ENCODE data around the gene SNRK.

Gene SNRK

GRCh38 chr3:43340403-43340802 lies 54.1 kb downstream of the SNRK start:
- no peak for DNase-seq (ENCODE audit: low read depth)
- TF ChIP-seq, protein P1, sequence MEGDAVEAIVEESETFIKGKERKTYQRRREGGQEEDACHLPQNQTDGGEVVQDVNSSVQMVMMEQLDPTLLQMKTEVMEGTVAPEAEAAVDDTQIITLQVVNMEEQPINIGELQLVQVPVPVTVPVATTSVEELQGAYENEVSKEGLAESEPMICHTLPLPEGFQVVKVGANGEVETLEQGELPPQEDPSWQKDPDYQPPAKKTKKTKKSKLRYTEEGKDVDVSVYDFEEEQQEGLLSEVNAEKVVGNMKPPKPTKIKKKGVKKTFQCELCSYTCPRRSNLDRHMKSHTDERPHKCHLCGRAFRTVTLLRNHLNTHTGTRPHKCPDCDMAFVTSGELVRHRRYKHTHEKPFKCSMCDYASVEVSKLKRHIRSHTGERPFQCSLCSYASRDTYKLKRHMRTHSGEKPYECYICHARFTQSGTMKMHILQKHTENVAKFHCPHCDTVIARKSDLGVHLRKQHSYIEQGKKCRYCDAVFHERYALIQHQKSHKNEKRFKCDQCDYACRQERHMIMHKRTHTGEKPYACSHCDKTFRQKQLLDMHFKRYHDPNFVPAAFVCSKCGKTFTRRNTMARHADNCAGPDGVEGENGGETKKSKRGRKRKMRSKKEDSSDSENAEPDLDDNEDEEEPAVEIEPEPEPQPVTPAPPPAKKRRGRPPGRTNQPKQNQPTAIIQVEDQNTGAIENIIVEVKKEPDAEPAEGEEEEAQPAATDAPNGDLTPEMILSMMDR (IDR thresholded peaks at IDR 0.05; ENCODE audit: insufficient read depth, low read depth, low read length, missing control alignments), result no peak
- H3K4me3 ChIP-seq (ENCODE audit: low read depth, low read length), result no peak overlapping the region

DNA sequence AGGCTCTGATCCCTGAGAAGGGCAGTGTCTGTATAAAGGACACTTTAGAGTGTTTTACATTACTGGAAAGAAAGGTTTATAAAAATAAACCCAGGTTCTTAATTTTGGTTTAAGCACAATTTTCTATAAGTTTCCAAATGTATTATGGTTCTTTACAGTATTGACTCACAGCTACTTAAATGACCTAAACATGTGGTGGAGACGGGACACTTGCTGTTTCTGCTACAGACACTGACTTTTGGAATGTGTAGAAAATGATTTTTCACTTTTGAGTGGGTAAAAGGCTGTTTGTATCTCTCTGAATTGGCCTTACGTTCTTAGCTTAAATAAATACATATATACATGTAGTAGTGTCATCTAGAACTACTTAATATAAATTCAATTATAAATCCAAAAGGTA lies 55.4 kb downstream of the SNRK start:
- DNase-seq (ENCODE audit: low read depth), result no peak
- TF ChIP-seq, protein P1 (IDR thresholded peaks at IDR 0.05; ENCODE audit: insufficient read depth, low read depth, low read length, missing control alignments), result no peak
- H3K4me3 ChIP-seq (ENCODE audit: low read depth, low read length), result no peak overlapping the region

- DNase-seq (ENCODE audit: low read depth), result no peak
- no peak overlapping the region for H3K4me3 ChIP-seq (ENCODE audit: low read depth, low read length)
- TF ChIP-seq, protein P1 (IDR thresholded peaks at IDR 0.05; ENCODE audit: insufficient read depth, low read depth, low read length, missing control alignments), result no peak
Measured at GRCh38 chr3:43343185-43343584, 56.8 kb downstream of the SNRK start.

DNA sequence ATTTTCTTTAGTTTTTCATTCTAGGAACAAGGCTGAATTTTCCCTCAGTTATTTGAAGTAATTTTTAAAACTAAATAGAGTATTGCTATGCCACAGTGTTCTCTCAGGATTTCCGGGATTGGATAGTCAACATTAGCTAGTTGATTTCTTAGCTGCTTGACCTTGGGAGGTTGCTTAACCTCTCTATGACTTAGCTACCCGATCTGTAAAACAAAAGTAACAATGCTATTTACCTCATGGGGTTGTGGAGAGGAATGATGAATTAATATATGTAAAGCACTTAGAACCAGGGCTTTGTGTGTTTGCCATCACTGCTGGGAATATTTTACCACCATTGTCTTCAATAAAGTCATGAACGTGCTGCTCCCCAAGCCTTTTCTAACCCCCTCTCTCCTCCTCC lies 57.5 kb downstream of the SNRK start:
- no peak for DNase-seq (ENCODE audit: low read depth)
- H3K4me3 ChIP-seq (ENCODE audit: low read depth, low read length), result no peak overlapping the region
- TF ChIP-seq, protein P1 (IDR thresholded peaks at IDR 0.05; ENCODE audit: insufficient read depth, low read depth, low read length, missing control alignments), result no peak

DNA sequence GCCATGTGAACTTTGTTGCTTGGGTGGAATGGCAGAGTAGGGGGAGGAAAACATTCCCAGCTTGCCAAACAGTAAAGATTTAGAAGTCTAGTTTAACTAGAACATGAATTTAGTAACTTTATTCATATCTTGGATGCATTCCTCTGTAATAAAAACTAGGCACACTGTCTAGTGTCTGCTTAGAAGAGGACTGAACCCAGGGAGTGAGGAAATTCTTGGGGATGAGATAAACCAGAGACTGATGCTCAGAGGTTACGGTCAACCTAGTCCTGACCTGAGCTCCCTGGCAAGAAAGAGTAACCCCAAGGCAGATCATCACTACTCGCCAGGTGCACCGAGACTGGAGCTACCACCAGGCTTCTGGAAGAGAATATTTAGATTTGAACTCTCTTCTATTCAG lies 58.2 kb downstream of the SNRK start:
- H3K4me3 ChIP-seq (ENCODE audit: low read depth, low read length), result no peak overlapping the region
- no peak for DNase-seq (ENCODE audit: low read depth)
- TF ChIP-seq, protein P1 (IDR thresholded peaks at IDR 0.05; ENCODE audit: insufficient read depth, low read depth, low read length, missing control alignments), result no peak

GRCh38 chr3:43345246-43345645 lies 58.9 kb downstream of the SNRK start:
- TF ChIP-seq, protein P1 (IDR thresholded peaks at IDR 0.05; ENCODE audit: insufficient read depth, low read depth, low read length, missing control alignments), result no peak
- DNase-seq (ENCODE audit: low read depth), result no peak

GRCh38 chr3:43345877-43346276 lies 59.5 kb downstream of the SNRK start:
- DNase-seq (ENCODE audit: low read depth), result no peak
- TF ChIP-seq, protein P1 (IDR thresholded peaks at IDR 0.05; ENCODE audit: insufficient read depth, low read depth, low read length, missing control alignments), result no peak
- no peak overlapping the region for H3K4me3 ChIP-seq (ENCODE audit: low read depth, low read length)

More at GRCh38 chr3:43345246-43345645, 58.9 kb downstream of the SNRK start:
- no peak overlapping the region for H3K4me3 ChIP-seq (ENCODE audit: low read depth, low read length)

Data from GM12865 (cell line).